ENCODE results near the gene STX8. TPM values are rescaled to one million over a fixed set of nuclear protein-coding genes. Genes with fewer than 3 reads are reported as not detected.

Gene STX8
- total RNA-seq, 1 donor from 2014 or later: 54.8 TPM

DNA sequence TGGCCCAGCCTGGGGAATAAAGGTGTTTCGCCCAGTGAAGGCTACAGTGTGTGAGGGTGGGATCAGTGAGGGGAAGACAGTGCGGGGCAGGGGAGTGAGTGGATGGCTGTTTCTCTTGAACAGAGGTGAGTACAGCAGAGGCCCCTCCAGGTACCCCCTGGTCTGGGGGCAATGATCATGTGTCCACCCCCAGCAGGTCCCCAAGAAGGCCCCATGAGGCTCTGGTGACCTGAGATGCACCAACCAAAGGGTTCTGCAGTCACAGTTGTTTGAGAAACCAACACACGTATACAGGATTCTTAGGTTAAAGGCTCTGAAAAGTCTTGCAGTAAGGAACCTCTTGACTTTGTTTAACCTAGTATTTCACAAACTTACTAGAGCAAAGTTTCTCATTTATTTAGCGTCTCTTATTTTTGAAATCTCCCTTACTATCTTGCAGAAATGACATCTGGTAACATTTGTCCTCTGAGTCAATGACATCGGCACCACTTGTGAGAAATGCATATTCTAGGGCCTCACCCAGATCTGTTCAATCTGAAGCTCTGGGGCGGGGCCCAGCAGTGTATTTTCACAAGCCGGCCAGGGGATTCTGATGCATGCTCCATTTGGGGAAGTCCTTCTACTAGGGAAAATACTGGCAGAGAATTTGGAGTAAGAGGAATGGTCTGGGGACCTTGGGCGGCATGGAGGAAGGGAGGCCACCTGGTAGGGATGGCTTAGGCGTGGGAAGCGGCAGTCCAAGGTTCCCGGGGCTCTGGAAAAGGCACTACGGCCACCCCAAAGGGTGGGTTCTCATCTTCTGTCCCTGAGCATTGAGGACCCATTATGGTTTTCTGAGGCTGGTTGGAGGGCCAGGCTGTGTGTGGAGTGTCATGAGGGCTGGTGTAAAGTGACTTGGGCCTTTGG, 337.0 kb downstream of the STX8 start:
- no peak overlapping the region for H3K4me3 Mint-ChIP-seq (ENCODE audit: unreplicated experiment)
- H3K9me3 Mint-ChIP-seq (ENCODE audit: unreplicated experiment): peaks cover 10% of the 10 kb centered on the region
- no peaks in the 10 kb centered on the region for H4K20me1 ChIP-seq (ENCODE audit: insufficient read depth, low read length)
- no peak for FAIRE-seq
- no peak overlapping the region for H3K4me2 ChIP-seq (ENCODE audit: low read length)
- no peaks in the 10 kb centered on the region for H3K9me3 ChIP-seq (ENCODE audit: insufficient read depth, low read depth, low read length)
- DNase-seq (ENCODE audit: low read depth): no peak
- H3K27ac ChIP-seq (ENCODE audit: low read depth, low read length): no peak overlapping the region
- H3K4me3 ChIP-seq (ENCODE audit: insufficient read depth, low read depth, low read length): no peak overlapping the region
- no peak overlapping the region for H2AFZ ChIP-seq (ENCODE audit: low read depth, low read length)
- H3K36me3 Mint-ChIP-seq (ENCODE audit: low read depth, unreplicated experiment): peaks cover 8% of the 10 kb centered on the region
- H3K4me1 Mint-ChIP-seq (ENCODE audit: low read depth, unreplicated experiment): no peaks in the 10 kb centered on the region
- peaks cover 15% of the 10 kb centered on the region for H3K4me1 ChIP-seq (ENCODE audit: insufficient read depth, low read length)
- TF ChIP-seq EZH2 (IDR thresholded peaks at IDR 0.05; ENCODE audit: insufficient read depth, low read length): no peak
- TF ChIP-seq, protein P1, sequence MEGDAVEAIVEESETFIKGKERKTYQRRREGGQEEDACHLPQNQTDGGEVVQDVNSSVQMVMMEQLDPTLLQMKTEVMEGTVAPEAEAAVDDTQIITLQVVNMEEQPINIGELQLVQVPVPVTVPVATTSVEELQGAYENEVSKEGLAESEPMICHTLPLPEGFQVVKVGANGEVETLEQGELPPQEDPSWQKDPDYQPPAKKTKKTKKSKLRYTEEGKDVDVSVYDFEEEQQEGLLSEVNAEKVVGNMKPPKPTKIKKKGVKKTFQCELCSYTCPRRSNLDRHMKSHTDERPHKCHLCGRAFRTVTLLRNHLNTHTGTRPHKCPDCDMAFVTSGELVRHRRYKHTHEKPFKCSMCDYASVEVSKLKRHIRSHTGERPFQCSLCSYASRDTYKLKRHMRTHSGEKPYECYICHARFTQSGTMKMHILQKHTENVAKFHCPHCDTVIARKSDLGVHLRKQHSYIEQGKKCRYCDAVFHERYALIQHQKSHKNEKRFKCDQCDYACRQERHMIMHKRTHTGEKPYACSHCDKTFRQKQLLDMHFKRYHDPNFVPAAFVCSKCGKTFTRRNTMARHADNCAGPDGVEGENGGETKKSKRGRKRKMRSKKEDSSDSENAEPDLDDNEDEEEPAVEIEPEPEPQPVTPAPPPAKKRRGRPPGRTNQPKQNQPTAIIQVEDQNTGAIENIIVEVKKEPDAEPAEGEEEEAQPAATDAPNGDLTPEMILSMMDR (IDR thresholded peaks at IDR 0.05; ENCODE audit: insufficient read depth, low read depth, low read length): no peak
- no peaks in the 10 kb centered on the region for H3K27me3 ChIP-seq (ENCODE audit: insufficient read depth, low read length)
- H3K27ac Mint-ChIP-seq (ENCODE audit: unreplicated experiment): no peak overlapping the region
- H3K79me2 ChIP-seq (ENCODE audit: insufficient read depth, low read length): no peaks in the 10 kb centered on the region
- no peak overlapping the region for H3K9ac ChIP-seq (ENCODE audit: low read length)
- no peaks in the 10 kb centered on the region for H3K36me3 ChIP-seq (ENCODE audit: insufficient read depth, low read length)
- H3K27me3 Mint-ChIP-seq (ENCODE audit: low read depth, unreplicated experiment): peaks cover 7% of the 10 kb centered on the region

DNA sequence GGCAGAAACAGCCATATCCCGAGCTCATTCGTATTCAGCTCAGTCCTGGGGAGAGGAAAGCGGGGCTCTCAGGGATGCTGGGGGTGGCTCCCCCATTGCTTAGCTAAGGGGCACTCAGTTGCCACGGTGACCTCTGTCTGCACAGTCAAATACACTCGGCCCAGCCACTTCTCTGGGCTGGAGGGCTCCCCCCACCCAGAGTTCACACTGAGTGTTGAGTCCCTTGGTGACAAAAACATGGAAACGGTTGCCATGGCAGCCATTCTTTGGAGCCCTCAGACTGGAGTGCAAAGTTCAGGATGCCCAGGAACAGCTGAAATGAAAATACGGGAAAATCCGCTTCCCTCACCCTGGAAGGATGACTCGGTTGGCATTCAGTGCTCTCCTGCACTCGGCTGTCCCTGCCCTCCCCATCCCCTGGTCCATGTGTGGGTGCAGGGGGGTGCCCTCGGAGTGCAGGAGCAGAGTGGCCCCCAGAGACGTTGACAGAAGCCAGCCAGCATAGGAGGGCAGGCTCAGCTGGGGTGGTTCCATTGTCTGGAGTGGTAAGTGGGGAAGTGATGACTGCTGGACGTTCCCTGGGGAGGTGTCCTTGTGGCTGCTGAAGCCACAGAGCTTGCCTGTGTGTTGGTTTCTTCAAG, 337.8 kb downstream of the STX8 start:
- Histone ChIP-seq H3K9me3 (ENCODE audit: insufficient read depth, low read depth, low read length) (no peaks in the 10 kb centered on the region), H3K4me2 (ENCODE audit: low read length) (no peak overlapping the region), H3K27me3 (ENCODE audit: insufficient read depth, low read length) (no peaks in the 10 kb centered on the region), H2AFZ (ENCODE audit: low read depth, low read length) (no peak overlapping the region), H3K4me3 (ENCODE audit: insufficient read depth, low read depth, low read length) (no peak overlapping the region), H3K79me2 (ENCODE audit: insufficient read depth, low read length) (no peaks in the 10 kb centered on the region), H3K4me1 (ENCODE audit: insufficient read depth, low read length) (peaks cover 15% of the 10 kb centered on the region), H3K27ac (ENCODE audit: low read depth, low read length) (no peak overlapping the region), H3K36me3 (ENCODE audit: insufficient read depth, low read length) (no peaks in the 10 kb centered on the region), H4K20me1 (ENCODE audit: insufficient read depth, low read length) (no peaks in the 10 kb centered on the region), H3K9ac (ENCODE audit: low read length) (no peak overlapping the region)
- no peak overlapping the region for H3K4me3 Mint-ChIP-seq (ENCODE audit: unreplicated experiment)
- DNase-seq (ENCODE audit: low read depth) (no peak), FAIRE-seq (no peak)
- H3K4me1 Mint-ChIP-seq (ENCODE audit: low read depth, unreplicated experiment): no peaks in the 10 kb centered on the region
- H3K27me3 Mint-ChIP-seq (ENCODE audit: low read depth, unreplicated experiment): peaks cover 7% of the 10 kb centered on the region
- peaks cover 10% of the 10 kb centered on the region for H3K9me3 Mint-ChIP-seq (ENCODE audit: unreplicated experiment)
- H3K36me3 Mint-ChIP-seq (ENCODE audit: low read depth, unreplicated experiment): peaks cover 8% of the 10 kb centered on the region
- TF ChIP-seq, protein P1 (IDR thresholded peaks at IDR 0.05; ENCODE audit: insufficient read depth, low read depth, low read length): no peak
- TF ChIP-seq EZH2 (IDR thresholded peaks at IDR 0.05; ENCODE audit: insufficient read depth, low read length): no peak
- H3K27ac Mint-ChIP-seq (ENCODE audit: unreplicated experiment): peak overlapping the region; percentile 18

Measured in astrocyte (in vitro differentiated cells and primary cell).